ENCODE data around the gene STPG1. TPM values are rescaled to one million over a fixed set of nuclear protein-coding genes. Genes with fewer than 3 reads are reported as not detected.

STPG1 gene
- total RNA-seq (2022; extraction: Qiagen RNA extraction; ENCODE audit: low read depth), result 6.4 to 6.8 TPM (median 6.7 TPM) in 5 replicates

GRCh38 chr1:24413350-24414163 lies at the start of gene STPG1:
TSS of gene STPG1 (minus strand) at chr1:24413782. CDS start at chr1:24401388, 12,394 bp downstream.

GRCh38 chr1:24415334-24415909 lies 1.8 kb upstream of the STPG1 start, which contains the start of gene NIPAL3:
TSS of gene NIPAL3 (plus strand) at chr1:24415802. CDS start at chr1:24419548, 3,746 bp downstream.

GRCh38 chr1:24319312-24319863 lies 94.2 kb downstream of the STPG1 start, which contains the start of gene GRHL3:
TSS of gene GRHL3 (plus strand) at chr1:24319357. CDS start at chr1:24319552, 195 bp downstream.

Other genes starting within 250 kb of the STPG1 start
- 1.0 to 1.5 TPM (median 1.4 TPM) in 5 replicates for gene IFNLR1, start 226.5 kb downstream of the STPG1 start, total RNA-seq (2022; extraction: Qiagen RNA extraction; ENCODE audit: low read depth)
- gene GRHL3, start 94.4 kb downstream of the STPG1 start, total RNA-seq (2022; extraction: Qiagen RNA extraction; ENCODE audit: low read depth), result 0.39 to 0.76 TPM (median 0.61 TPM) in 5 replicates
- gene NIPAL3, start 2.0 kb upstream of the STPG1 start, total RNA-seq (2022; extraction: Qiagen RNA extraction; ENCODE audit: low read depth), result 7.0 to 9.4 TPM (median 7.5 TPM) in 5 replicates
- 9.8 to 13.6 TPM (median 12.5 TPM) in 5 replicates for gene RCAN3, start 89.1 kb upstream of the STPG1 start, total RNA-seq (2022; extraction: Qiagen RNA extraction; ENCODE audit: low read depth)
- gene NCMAP, start 142.3 kb upstream of the STPG1 start, total RNA-seq (2022; extraction: Qiagen RNA extraction; ENCODE audit: low read depth), result 0.02 TPM in 2 of 5 replicates, not detected in the others
- 41.9 to 53.9 TPM (median 47.3 TPM) in 5 replicates for gene SRRM1, start 229.5 kb upstream of the STPG1 start, total RNA-seq (2022; extraction: Qiagen RNA extraction; ENCODE audit: low read depth)